ENCODE data around the gene PGM5.

The PGM5 gene

DNA sequence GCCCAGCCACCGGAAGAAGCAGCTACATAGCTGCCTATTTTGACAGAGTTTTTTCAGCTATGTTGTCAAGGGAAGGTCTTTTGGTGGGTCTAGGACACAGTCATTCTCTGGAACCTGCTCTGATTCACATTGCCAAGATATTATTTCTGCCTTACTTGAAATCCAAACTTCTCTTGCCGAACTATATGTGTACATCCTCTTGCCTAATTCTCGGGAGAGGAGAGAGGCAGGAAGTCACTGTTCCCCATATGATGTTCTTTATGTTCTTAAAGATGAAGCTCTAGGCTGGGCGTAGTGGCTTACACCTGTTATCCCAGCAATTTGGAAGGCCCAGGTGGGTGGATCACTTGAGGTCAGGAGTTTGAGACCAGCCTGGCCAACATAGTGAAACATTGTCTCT, 175.7 kb downstream of the PGM5 start:
- CTCF ChIA-PET, result interaction anchor here (0.5 to 2.7 kb wide), 2 partner anchors 24 to 414 kb away, joined by 3 to 8 read pairs; no protein-coding TSS in a partner anchor
- Histone ChIP-seq H3K9me3 (ENCODE audit: control insufficient read depth, insufficient read depth, low read depth, low read length) (no peaks in the 10 kb centered on the region), H3K4me3 (ENCODE audit: low read depth, low read length) (no peak overlapping the region), H3K27ac (ENCODE audit: extremely low read depth, low read depth, low read length) (no peak overlapping the region), H3K4me1 (ENCODE audit: control insufficient read depth, insufficient read depth, low read length) (no peaks in the 10 kb centered on the region), H3K36me3 (ENCODE audit: control insufficient read depth in 2 of 2, insufficient read depth in 1 of 2, low read length in 2 of 2) (no peaks in the 10 kb centered on the region)
- TF ChIP-seq, protein P1, sequence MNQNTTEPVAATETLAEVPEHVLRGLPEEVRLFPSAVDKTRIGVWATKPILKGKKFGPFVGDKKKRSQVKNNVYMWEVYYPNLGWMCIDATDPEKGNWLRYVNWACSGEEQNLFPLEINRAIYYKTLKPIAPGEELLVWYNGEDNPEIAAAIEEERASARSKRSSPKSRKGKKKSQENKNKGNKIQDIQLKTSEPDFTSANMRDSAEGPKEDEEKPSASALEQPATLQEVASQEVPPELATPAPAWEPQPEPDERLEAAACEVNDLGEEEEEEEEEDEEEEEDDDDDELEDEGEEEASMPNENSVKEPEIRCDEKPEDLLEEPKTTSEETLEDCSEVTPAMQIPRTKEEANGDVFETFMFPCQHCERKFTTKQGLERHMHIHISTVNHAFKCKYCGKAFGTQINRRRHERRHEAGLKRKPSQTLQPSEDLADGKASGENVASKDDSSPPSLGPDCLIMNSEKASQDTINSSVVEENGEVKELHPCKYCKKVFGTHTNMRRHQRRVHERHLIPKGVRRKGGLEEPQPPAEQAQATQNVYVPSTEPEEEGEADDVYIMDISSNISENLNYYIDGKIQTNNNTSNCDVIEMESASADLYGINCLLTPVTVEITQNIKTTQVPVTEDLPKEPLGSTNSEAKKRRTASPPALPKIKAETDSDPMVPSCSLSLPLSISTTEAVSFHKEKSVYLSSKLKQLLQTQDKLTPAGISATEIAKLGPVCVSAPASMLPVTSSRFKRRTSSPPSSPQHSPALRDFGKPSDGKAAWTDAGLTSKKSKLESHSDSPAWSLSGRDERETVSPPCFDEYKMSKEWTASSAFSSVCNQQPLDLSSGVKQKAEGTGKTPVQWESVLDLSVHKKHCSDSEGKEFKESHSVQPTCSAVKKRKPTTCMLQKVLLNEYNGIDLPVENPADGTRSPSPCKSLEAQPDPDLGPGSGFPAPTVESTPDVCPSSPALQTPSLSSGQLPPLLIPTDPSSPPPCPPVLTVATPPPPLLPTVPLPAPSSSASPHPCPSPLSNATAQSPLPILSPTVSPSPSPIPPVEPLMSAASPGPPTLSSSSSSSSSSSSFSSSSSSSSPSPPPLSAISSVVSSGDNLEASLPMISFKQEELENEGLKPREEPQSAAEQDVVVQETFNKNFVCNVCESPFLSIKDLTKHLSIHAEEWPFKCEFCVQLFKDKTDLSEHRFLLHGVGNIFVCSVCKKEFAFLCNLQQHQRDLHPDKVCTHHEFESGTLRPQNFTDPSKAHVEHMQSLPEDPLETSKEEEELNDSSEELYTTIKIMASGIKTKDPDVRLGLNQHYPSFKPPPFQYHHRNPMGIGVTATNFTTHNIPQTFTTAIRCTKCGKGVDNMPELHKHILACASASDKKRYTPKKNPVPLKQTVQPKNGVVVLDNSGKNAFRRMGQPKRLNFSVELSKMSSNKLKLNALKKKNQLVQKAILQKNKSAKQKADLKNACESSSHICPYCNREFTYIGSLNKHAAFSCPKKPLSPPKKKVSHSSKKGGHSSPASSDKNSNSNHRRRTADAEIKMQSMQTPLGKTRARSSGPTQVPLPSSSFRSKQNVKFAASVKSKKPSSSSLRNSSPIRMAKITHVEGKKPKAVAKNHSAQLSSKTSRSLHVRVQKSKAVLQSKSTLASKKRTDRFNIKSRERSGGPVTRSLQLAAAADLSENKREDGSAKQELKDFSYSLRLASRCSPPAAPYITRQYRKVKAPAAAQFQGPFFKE (tag by site-specific recombination; IDR thresholded peaks at IDR 0.05; ENCODE audit: borderline replicate concordance), result no peak
- no peak for TF ChIP-seq ZNF184 (tag by site-specific recombination; IDR thresholded peaks at IDR 0.05)
- TF ChIP-seq ZSCAN23 (tag by site-specific recombination; IDR thresholded peaks at IDR 0.05), result no peak
- TF ChIP-seq FEZF1 (tag by site-specific recombination; IDR thresholded peaks at IDR 0.05), result no peak
- no peak for TF ChIP-seq ZNF23 (tag by site-specific recombination; IDR thresholded peaks at IDR 0.05; ENCODE audit: borderline replicate concordance)
- TF ChIP-seq, protein P2, sequence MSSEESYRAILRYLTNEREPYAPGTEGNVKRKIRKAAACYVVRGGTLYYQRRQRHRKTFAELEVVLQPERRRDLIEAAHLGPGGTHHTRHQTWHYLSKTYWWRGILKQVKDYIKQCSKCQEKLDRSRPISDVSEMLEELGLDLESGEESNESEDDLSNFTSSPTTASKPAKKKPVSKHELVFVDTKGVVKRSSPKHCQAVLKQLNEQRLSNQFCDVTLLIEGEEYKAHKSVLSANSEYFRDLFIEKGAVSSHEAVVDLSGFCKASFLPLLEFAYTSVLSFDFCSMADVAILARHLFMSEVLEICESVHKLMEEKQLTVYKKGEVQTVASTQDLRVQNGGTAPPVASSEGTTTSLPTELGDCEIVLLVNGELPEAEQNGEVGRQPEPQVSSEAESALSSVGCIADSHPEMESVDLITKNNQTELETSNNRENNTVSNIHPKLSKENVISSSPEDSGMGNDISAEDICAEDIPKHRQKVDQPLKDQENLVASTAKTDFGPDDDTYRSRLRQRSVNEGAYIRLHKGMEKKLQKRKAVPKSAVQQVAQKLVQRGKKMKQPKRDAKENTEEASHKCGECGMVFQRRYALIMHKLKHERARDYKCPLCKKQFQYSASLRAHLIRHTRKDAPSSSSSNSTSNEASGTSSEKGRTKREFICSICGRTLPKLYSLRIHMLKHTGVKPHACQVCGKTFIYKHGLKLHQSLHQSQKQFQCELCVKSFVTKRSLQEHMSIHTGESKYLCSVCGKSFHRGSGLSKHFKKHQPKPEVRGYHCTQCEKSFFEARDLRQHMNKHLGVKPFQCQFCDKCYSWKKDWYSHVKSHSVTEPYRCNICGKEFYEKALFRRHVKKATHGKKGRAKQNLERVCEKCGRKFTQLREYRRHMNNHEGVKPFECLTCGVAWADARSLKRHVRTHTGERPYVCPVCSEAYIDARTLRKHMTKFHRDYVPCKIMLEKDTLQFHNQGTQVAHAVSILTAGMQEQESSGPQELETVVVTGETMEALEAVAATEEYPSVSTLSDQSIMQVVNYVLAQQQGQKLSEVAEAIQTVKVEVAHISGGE (tag by site-specific recombination; conservative IDR thresholded peaks at IDR 0.05; ENCODE audit: low read depth), result no peak
- no peak for TF ChIP-seq ZBTB7A (tag by site-specific recombination; IDR thresholded peaks at IDR 0.05; ENCODE audit: low read depth)
- TF ChIP-seq KLF16 (tag by site-specific recombination; IDR thresholded peaks at IDR 0.05), result no peak
- no peak for TF ChIP-seq ZNF140 (tag by site-specific recombination; IDR thresholded peaks at IDR 0.05)
- no peak for TF ChIP-seq KLF7 (tag by site-specific recombination; IDR thresholded peaks at IDR 0.05; ENCODE audit: borderline replicate concordance)
- no peak for TF ChIP-seq MYNN (tag by site-specific recombination; IDR thresholded peaks at IDR 0.05; ENCODE audit: borderline replicate concordance)
- POLR2A ChIA-PET, result no interaction called here

DNA sequence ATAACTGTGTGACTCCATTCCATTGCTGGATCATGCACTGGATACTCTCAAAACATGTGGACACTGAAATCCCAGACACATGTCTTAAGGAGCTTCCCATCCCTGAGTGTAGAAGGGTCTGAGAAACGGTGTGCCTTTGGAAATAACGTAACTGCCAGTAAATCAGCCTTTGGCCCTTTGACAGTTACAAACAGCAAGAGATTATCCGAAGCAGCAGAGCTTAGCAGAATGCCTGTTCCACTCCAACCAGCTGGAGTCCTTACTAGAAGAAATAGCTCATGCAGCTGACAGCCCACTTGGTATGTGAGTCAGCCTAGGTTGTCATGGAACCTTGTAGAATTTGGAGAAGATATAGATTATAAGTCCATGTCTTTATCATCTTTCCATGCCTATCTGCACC, 177.3 kb downstream of the PGM5 start:
- no peak for TF ChIP-seq ZBTB7A (tag by site-specific recombination; IDR thresholded peaks at IDR 0.05; ENCODE audit: low read depth)
- no peak for TF ChIP-seq ZBTB1 (tag by site-specific recombination; IDR thresholded peaks at IDR 0.05)
- TF ChIP-seq ZFP37 (tag by site-specific recombination; IDR thresholded peaks at IDR 0.05), result no peak
- TF ChIP-seq RBAK (tag by site-specific recombination; IDR thresholded peaks at IDR 0.05), result no peak
- no peak for TF ChIP-seq ZNF155 (tag by site-specific recombination; IDR thresholded peaks at IDR 0.05)
- TF ChIP-seq SCRT1 (tag by site-specific recombination; IDR thresholded peaks at IDR 0.05; ENCODE audit: borderline replicate concordance), result no peak
- TF ChIP-seq SETDB1 (IDR thresholded peaks at IDR 0.05; ENCODE audit: insufficient read length, low read length), result no peak
- no peak for TF ChIP-seq ZNF707 (tag by site-specific recombination; IDR thresholded peaks at IDR 0.05)
- TF ChIP-seq ZEB2 (tag by site-specific recombination; IDR thresholded peaks at IDR 0.05), result no peak
- TF ChIP-seq, protein P3, sequence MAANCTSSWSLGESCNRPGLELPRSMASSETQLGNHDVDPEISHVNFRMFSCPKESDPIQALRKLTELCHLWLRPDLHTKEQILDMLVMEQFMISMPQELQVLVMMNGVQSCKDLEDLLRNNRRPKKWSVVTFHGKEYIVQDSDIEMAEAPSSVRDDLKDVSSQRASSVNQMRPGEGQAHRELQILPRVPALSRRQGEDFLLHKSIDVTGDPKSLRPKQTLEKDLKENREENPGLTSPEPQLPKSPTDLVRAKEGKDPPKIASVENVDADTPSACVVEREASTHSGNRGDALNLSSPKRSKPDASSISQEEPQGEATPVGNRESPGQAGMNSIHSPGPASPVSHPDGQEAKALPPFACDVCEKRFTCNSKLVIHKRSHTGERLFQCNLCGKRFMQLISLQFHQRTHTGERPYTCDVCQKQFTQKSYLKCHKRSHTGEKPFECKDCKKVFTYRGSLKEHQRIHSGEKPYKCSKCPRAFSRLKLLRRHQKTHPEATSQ (tag by site-specific recombination; IDR thresholded peaks at IDR 0.05), result no peak
- H3K4me1 ChIP-seq (ENCODE audit: control insufficient read depth, insufficient read depth, low read length), result no peaks in the 10 kb centered on the region
- no peaks in the 10 kb centered on the region for H3K9me3 ChIP-seq (ENCODE audit: control insufficient read depth, insufficient read depth, low read depth, low read length)
- no peak overlapping the region for H3K4me3 ChIP-seq (ENCODE audit: low read depth, low read length)
- H3K27ac ChIP-seq (ENCODE audit: extremely low read depth, low read depth, low read length), result no peak overlapping the region
- POLR2A ChIA-PET, result no interaction called here
- H3K36me3 ChIP-seq (ENCODE audit: control insufficient read depth in 2 of 2, insufficient read depth in 1 of 2, low read length in 2 of 2), result no peaks in the 10 kb centered on the region
- CTCF ChIA-PET, result interaction anchor here (0.7 to 2.7 kb wide), 2 partner anchors 26 to 29 kb away, joined by 4 to 8 read pairs; no protein-coding TSS in a partner anchor
